Calu3 (cell line): ENCODE results near the gene SLC39A11. TPM values are rescaled to one million over a fixed set of nuclear protein-coding genes. Genes with fewer than 3 reads are reported as not detected.

Experiments
- BruUV-seq: library from RNA; stranded (reverse); fragments of 400-500 nt; replicated peaks from 2 replicates; lab custom pipeline; 2021; lab: Mats Ljungman, UMichigan
- CTCF ChIA-PET: fragments of 300-600 bp; sonication (Branson Sonifier 250); formaldehyde crosslinking; loops from one replicate; lab custom pipeline; 2022; ENCODE audit warnings: antibody characterized with exemption; lab: Charles Lee
- DNase-seq: peaks from one replicate; pipeline ENCODE4 v3.0.0; 2022
- H3K27ac Mint-ChIP-seq: one replicate; pipeline ENCODE4 v1.8.0; 2022; ENCODE audit warnings: mixed read lengths; ENCODE audit not compliant: unreplicated experiment
- H3K27me3 Mint-ChIP-seq: one replicate; pipeline ENCODE4 v1.8.0; 2022; ENCODE audit warnings: mixed read lengths; ENCODE audit not compliant: unreplicated experiment
- H3K36me3 Mint-ChIP-seq: one replicate; pipeline ENCODE4 v1.8.0; 2022; ENCODE audit warnings: mild to moderate bottlenecking, moderate library complexity, mixed read lengths; ENCODE audit not compliant: insufficient read depth, unreplicated experiment
- H3K4me1 Mint-ChIP-seq: one replicate; pipeline ENCODE4 v1.8.0; 2022; ENCODE audit warnings: mild to moderate bottlenecking, low read depth, mixed read lengths; ENCODE audit not compliant: unreplicated experiment
- H3K4me3 Mint-ChIP-seq: one replicate; pipeline ENCODE4 v1.8.0; 2022; ENCODE audit warnings: mild to moderate bottlenecking, low read depth, moderate library complexity, mixed read lengths; ENCODE audit not compliant: unreplicated experiment
- H3K9me3 Mint-ChIP-seq: one replicate; pipeline ENCODE4 v1.8.0; 2022; ENCODE audit warnings: low read depth, mixed read lengths; ENCODE audit not compliant: unreplicated experiment
- CTCF ChIP-seq: fragments of 200-600 bp; IDR thresholded peaks from one replicate; pipeline ENCODE4 v1.8.0; 2022; ENCODE audit warnings: antibody characterized with exemption; ENCODE audit not compliant: unreplicated experiment
- intact Hi-C: fragments of 100-400 bp; cut with micrococcal nuclease; formaldehyde crosslinking; loops from one replicate; pipeline ENCODE4 v1.10.0; 2022; ENCODE audit not compliant: unreplicated experiment
- total RNA-seq: library from RNA; stranded (reverse); gene quantifications from 2 replicates; pipeline ENCODE4 v1.2.3, GENCODE V29; 2022

SLC39A11 gene
- total RNA-seq, 1 experiment from 2014 or later, result 60.3 TPM

- CTCF ChIA-PET, result no interaction called here
- no TSS peak for BruUV-seq
- Mint-ChIP-seq H3K4me3 (no peak overlapping the region), H3K4me1 (peaks cover 12% of the 10 kb centered on the region), H3K27ac (no peak overlapping the region), H3K36me3 (peaks cover 6% of the 10 kb centered on the region), H3K27me3 (no peaks in the 10 kb centered on the region), H3K9me3 (peaks cover 2% of the 10 kb centered on the region)
- intact Hi-C loops, result no loop called here
- no peak for TF ChIP-seq CTCF
- no peak for DNase-seq
These were observed 399.2 kb downstream of the SLC39A11 start for GRCh38 chr17:72693151-72693878.

- Mint-ChIP-seq H3K9me3 (peaks cover 2% of the 10 kb centered on the region), H3K4me1 (peaks cover 8% of the 10 kb centered on the region), H3K4me3 (no peak overlapping the region), H3K36me3 (peaks cover 6% of the 10 kb centered on the region), H3K27me3 (no peaks in the 10 kb centered on the region), H3K27ac (no peak overlapping the region)
- no peak for TF ChIP-seq CTCF
- no TSS peak for BruUV-seq
- CTCF ChIA-PET, result no interaction called here
- intact Hi-C loops, result no loop called here
- DNase-seq, result no peak
These were observed 399.8 kb downstream of the SLC39A11 start for GRCh38 chr17:72692676-72693075.

GRCh38 chr17:72691586-72691985 is 400.9 kb downstream of the SLC39A11 start:
- DNase-seq, result no peak
- Mint-ChIP-seq H3K4me1 (no peaks in the 10 kb centered on the region), H3K4me3 (no peak overlapping the region), H3K27ac (no peak overlapping the region), H3K9me3 (peaks cover 2% of the 10 kb centered on the region), H3K36me3 (peaks cover 6% of the 10 kb centered on the region), H3K27me3 (no peaks in the 10 kb centered on the region)
- CTCF ChIA-PET, result no interaction called here
- TF ChIP-seq CTCF, result no peak
- no TSS peak for BruUV-seq
- intact Hi-C loops, result no loop called here

- no peak overlapping the region for H3K4me3 Mint-ChIP-seq
- CTCF ChIA-PET, result no interaction called here
- H3K36me3 Mint-ChIP-seq, result peaks cover 6% of the 10 kb centered on the region
- H3K27ac Mint-ChIP-seq, result no peak overlapping the region
- H3K27me3 Mint-ChIP-seq, result no peaks in the 10 kb centered on the region
- no peaks in the 10 kb centered on the region for H3K4me1 Mint-ChIP-seq
- no TSS peak for BruUV-seq
- DNase-seq, result no peak
- peaks cover 2% of the 10 kb centered on the region for H3K9me3 Mint-ChIP-seq
- intact Hi-C loops, result no loop called here
- TF ChIP-seq CTCF, result no peak
These were observed 401.5 kb downstream of the SLC39A11 start for GRCh38 chr17:72691017-72691416.
